CD4-positive, alpha-beta T cell treated with Interleukin-12 subunit alpha and Interleukin-12 subunit beta, for 1 hour (primary cell): ENCODE data around the gene GTF2H3.
A peak's percentile ranks its signal among the peaks of the same experiment; 100 is the strongest.
"Not testable (repeated sequence)": the region's sequence is repeated elsewhere in the genome, so short reads cannot be mapped to it uniquely, and the experiment has no call there.

Source experiments
- DNase-seq: peaks from one replicate; pipeline ENCODE4 v3.0.0-alpha.2; 2020

The GTF2H3 gene

DNA sequence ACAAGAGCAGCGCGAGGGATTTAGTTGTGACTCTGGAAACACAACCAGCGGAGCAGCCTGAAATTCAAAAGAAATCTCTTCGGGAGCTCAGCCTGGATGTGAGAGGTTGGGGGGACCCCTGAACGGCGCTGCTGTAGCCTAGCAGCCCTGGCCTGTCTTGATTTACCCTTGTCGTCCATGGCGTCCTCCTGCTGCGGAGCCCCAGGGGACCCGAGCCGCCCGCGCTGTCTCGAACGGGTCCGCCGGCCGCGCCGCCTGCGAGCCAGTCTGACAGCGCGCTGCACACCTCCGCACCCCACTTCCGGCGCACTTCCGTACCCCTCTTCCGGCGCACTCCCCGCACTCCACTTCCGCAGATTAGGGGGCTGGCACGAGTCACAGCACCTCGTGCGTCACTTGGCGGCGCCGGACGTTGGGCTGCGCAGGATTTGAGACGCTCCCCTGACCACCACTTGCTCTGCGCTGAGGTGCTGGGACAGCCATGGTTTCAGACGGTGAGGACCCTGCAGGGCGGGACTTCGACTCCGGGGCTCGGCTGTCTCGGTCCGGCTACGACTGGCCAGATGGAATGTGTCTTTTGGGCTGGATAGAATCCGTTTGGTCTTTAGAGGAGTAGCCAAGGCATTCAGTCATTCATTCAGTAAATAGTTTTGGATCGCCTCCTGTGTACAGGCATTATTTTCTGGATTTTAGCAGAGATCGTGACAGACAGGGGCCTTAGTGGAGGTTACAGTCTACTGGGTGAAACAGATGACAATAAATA, at the start of gene GTF2H3, which contains the start of gene EIF2B1:
GTF2H3 (plus strand) TSS at position 451 of the 763 bp plus-strand sequence; CDS start at position 482, 31 bp downstream.
EIF2B1 (minus strand) TSS at position 308 of the 763 bp plus-strand sequence; CDS start at position 179, 129 bp downstream.
- peak; percentile 96 for DNase-seq

DNA sequence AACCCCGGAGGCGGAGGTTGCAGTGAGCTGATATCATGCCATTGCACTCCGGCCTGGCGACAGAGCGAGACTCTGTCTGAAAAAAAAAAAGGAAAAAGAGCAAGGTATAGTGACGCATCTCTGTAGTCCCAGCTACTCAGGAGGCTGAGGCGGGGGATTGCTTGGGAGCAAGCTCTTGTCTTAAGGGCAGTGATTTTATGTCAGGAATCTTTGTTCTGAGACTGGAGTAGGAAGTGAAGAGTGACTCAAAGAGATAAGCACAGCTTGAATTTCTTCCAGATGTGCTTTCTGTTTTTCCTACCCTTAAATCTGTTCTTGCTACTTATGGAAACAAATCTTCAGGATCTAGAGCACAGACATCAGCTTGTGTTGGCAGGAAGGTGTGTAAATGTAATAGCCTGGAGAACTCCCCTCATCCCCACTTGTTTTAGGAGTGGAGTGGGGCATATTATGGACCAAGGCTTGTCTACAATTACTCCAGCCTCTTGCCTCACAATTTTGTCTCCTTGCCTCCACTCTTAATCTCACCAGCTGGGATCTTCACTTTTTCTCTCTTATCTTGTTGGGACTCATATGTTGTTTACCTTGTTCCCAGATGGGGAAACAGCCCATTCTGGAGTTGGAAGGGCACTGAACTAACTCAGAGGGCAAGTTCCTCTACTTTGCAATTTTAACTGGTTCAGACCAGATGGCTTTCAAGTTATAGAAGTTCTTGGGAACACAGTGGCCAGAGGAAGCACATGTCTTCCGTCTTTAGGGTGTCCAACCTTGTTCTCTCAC, 41.7 kb upstream of the GTF2H3 start:
- no peak for DNase-seq

DNA sequence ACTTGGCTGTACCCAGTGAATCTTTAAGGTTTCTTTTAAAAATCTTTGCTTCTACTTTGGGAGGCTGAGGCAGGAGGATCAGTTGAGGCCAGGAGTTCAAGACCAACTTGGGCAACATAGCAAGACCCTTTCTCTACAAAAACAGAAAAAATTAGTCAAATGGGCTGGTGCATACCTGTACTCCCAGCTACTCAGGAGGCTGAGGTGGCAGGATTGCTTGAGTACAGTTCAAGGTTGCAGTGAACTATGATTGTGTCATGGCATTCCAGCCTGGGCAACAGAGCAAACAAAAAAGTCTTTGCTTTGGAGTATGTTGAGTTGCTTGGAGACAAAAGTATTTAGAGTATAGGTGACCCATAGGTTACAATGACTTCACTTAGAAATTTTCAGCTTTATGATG, 37.9 kb upstream of the GTF2H3 start:
- no peak for DNase-seq

DNA sequence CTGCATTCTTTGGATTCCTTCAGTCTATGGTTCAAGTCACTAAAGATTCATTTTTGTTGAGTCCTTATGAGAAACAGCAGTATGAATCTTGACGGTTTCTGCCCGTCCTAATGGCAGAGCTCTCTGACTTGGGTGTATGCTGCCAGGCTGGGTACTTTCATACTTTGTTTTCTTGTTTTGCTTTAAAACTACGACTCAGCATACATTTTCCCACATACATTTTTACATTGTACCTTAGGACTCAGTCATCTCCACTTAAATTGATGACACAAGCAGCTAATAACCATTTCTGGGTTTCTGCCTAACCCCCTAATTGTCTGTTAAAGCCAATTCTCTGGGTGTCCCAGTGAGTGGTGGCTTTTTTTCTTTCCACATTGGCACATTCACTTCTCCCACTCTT, 36.5 kb upstream of the GTF2H3 start:
- DNase-seq, result no peak

DNA sequence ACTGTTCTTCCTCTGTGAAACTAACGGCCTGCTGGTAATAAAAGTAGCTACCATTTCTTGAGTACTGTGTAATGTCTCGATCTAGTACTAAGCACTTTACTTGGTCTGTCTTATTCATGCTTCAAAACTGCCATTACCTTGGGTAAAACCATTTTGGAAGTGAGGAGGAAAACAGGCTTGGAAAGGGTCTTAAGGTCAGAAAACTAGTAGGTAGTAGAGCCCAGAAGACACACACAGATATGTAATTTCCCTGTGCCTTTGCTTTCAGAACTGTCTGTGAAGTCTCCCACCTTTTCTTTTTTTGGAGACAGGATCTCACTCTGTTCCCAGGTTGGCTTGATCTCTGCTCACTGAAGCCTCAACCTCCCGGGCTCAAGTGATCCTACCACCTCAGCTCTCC, 35.1 kb upstream of the GTF2H3 start:
- DNase-seq, result no peak

DNA sequence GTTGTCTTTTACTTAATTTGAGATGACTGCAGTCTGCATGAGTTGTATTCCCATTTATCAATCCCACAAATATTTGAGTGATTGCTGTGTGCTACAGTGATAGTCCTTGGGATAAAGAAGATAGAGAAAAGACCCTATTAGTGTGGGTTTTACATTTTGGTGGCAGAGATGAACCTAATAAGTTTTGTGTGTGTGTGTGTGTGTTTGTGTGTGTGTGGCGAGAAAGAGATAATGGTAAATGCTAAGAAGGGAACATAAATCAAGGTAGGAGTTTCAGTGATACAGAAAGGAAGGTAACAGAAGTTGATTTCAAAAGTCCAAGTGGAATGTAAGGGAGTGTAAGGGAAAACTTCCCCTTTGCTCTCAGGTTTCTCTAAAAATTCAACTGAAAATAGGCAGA, 34.3 kb upstream of the GTF2H3 start:
- DNase-seq, result no peak

- no peak for DNase-seq
These were observed 33.9 kb upstream of the GTF2H3 start for GRCh38 chr12:123599721-123600120.

GRCh38 chr12:123601602-123602489, 31.8 kb upstream of the GTF2H3 start, which contains the start of gene DDX55:
Gene DDX55, plus strand, starts transcription at chr12:123602099. Its CDS starts 50 bp downstream, at chr12:123602149.
- DNase-seq, result peak; percentile 88

DNA sequence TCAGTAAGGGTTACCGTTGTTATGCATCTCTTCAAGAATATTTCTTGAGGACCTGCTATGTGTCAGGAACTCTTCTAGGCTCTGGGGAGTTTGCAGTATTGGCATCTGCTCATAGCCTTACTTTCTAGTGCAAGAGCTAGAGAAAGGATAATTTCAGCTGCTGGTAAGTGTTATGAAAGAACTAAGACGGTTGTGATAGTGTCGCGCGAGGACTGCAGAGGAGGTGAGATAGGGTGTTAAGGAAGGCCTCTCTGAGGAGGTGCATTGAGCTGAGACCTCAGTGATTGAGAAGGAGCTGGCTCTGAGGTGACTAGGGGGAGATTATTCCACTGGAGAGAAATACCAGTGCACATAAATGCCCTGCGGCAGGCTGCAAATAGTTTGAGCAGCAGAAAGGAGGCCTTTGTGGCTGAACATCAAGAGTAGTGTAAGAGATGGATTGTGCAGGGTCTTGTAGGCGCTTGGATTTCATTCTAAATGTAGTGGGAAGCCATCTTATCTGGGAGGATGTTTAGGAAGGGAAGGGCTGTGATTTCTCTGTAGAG, 30.9 kb upstream of the GTF2H3 start:
- no peak for DNase-seq

GRCh38 chr12:123603495-123603894, 30.1 kb upstream of the GTF2H3 start:
- not testable (repeated sequence) for DNase-seq

DNA sequence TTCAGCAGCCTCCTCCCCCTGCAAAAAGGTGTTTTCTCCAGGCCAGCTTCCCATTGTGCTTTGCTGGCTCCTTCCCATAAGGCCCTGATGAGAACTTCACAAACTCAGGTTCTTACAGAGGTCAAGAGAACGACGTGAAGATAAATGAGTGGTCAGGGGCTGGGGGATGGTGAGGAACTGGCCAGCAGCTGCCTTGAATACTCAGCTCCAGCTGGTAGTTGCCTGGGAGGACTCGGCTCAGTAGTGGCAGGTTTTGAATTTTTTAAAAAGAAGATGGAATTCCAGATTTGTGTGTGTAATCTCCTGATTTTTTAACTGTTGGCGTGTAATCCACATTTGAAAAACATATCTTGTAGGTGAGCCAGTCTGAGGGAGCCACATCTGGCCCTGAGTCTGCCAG, 25.9 kb upstream of the GTF2H3 start:
- DNase-seq, result no peak

GRCh38 chr12:123608182-123608581, 25.4 kb upstream of the GTF2H3 start:
- DNase-seq, result no peak

- DNase-seq, result no peak
These were observed 19.5 kb upstream of the GTF2H3 start for GRCh38 chr12:123614110-123614509.

DNA sequence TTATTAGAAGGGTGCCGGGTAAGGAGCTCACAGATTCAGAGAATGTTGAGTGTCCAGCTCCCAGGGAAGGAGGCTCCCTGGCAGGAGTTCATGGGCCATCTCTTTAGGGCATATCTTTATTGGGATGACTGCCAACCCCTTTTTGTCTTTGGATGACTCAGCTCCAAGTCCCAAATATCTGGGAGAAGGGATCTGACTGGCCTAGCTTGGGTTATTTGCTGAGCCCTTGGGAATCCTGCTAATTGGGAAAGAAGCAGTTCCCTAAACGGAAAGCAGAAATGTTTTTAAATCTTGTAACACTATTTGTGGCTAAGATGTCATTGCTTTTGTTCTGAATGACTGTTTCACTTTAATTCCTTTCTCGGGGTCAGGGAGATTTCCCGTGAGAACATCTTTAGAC, 19.1 kb upstream of the GTF2H3 start:
- no peak for DNase-seq

- DNase-seq, result no peak
These were observed 16.5 kb upstream of the GTF2H3 start for GRCh38 chr12:123617144-123617543.

DNA sequence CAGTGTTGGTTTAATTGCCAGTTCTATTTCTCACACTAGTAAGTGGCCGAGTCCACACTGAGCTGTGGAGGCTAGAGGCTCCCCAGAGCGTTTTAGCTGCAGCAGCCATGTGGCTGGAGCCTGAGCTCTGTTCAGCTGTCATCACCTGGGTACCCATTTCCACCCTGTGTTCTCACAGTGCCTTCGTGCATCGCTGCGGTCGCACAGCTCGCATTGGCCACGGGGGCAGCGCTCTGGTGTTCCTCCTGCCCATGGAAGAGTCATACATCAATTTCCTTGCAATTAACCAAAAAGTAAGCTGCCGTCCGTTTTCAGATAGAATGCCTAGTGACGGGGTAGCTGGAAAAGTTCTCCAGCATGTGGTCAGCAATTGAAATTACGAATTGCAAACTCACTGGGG, 16.0 kb upstream of the GTF2H3 start:
- DNase-seq, result no peak

GRCh38 chr12:123621101-123621500, 12.5 kb upstream of the GTF2H3 start:
- DNase-seq, result no peak

- DNase-seq, result no peak
These were observed 11.8 kb upstream of the GTF2H3 start for GRCh38 chr12:123621619-123622530.

DNA sequence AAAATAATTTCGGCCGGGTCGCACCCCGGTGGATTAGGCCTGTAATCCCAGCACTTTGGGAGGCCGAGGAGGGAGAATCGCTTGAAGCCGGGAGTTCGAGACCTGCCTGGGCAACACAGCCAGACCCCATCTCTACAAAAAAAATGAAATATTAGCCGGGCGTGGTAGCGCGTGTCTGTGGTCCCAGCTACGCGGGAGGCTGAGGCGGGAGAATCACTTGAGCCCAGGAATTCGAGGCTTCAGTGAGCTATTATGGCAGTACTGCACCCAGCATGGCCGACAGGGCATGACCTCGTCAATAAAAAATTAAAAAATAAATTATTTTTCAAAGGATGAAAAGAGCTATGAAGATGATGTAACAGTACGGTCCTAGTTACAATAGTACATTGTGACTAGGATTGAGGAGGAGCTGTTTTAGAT, 523 bp downstream of the GTF2H3 start:
- DNase-seq, result no peak

GRCh38 chr12:123643911-123644310, 10.3 kb downstream of the GTF2H3 start:
- DNase-seq, result no peak

- no peak for DNase-seq
These were observed 11.8 kb downstream of the GTF2H3 start for GRCh38 chr12:123645380-123645779.

DNA sequence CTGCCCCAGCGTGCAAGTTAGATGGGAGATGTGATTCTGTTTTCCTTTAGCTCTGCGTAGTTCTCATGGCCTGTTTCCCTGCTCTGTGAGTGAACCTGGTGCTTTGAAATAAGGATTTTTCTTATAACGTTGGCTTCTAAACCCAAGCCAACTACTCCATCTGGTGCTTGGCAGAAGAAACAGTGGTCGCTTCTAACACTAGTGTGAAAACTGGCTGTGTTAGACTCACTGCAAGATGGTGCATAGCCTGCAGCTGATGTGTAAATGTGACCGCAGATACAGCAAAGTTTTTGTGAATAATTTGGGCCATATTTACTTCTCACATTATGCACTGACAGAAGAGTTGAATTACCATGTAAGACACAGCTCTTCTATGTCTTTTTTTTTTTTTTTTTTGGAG, 12.2 kb downstream of the GTF2H3 start:
- DNase-seq, result no peak
